ENCODE results near the gene IQCE. TPM values are rescaled to one million over a fixed set of nuclear protein-coding genes. Genes with fewer than 3 reads are reported as not detected.

IQCE gene
- polyA plus RNA-seq, 1 donor from 2014 or later = 2.3 TPM

GRCh38 chr7:2624293-2624886 lies 65.6 kb downstream of the IQCE start:
- H3K4me1 Mint-ChIP-seq = peaks cover 0 to 2% (median 0%) of the 10 kb centered on the region in 3 donors
- no peak overlapping the region for H3K27ac Mint-ChIP-seq
- no peaks in the 10 kb centered on the region for H3K36me3 Mint-ChIP-seq
- H3K27me3 Mint-ChIP-seq = no peaks in the 10 kb centered on the region
- H3K4me3 Mint-ChIP-seq = no peak overlapping the region
- no peaks in the 10 kb centered on the region for H3K9me3 Mint-ChIP-seq

GRCh38 chr7:2626498-2627117 lies 67.8 kb downstream of the IQCE start:
- no peaks in the 10 kb centered on the region for H3K36me3 Mint-ChIP-seq
- H3K4me3 Mint-ChIP-seq = no peak overlapping the region
- H3K27ac Mint-ChIP-seq = no peak overlapping the region
- no peaks in the 10 kb centered on the region for H3K27me3 Mint-ChIP-seq
- peaks cover 0 to 3% (median 2%) of the 10 kb centered on the region in 3 donors for H3K4me1 Mint-ChIP-seq
- no peaks in the 10 kb centered on the region for H3K9me3 Mint-ChIP-seq

- no peak overlapping the region for H3K27ac Mint-ChIP-seq
Measured at GRCh38 chr7:2627258-2628129, 68.7 kb downstream of the IQCE start.

GRCh38 chr7:2628130-2628482 lies 69.3 kb downstream of the IQCE start:
- no peaks in the 10 kb centered on the region for H3K27me3 Mint-ChIP-seq
- peaks cover 1 to 3% (median 2%) of the 10 kb centered on the region in 3 donors for H3K4me1 Mint-ChIP-seq
- no peak overlapping the region for H3K4me3 Mint-ChIP-seq
- no peaks in the 10 kb centered on the region for H3K9me3 Mint-ChIP-seq
- no peak overlapping the region for H3K27ac Mint-ChIP-seq
- no peaks in the 10 kb centered on the region for H3K36me3 Mint-ChIP-seq

More at GRCh38 chr7:2627258-2628129, 68.7 kb downstream of the IQCE start:
- Mint-ChIP-seq H3K36me3 (no peaks in the 10 kb centered on the region), H3K27me3 (no peaks in the 10 kb centered on the region), H3K9me3 (no peaks in the 10 kb centered on the region), H3K4me1 (peaks cover 0 to 3% (median 2%) of the 10 kb centered on the region in 3 donors), H3K4me3 (no peak overlapping the region)

GRCh38 chr7:2628891-2629290 lies 70.1 kb downstream of the IQCE start:
- H3K4me1 Mint-ChIP-seq = peaks cover 3 to 6% (median 3%) of the 10 kb centered on the region in 3 donors
- H3K4me3 Mint-ChIP-seq = peak overlapping the region in 1 of 4 donors; percentile 8
- no peaks in the 10 kb centered on the region for H3K27me3 Mint-ChIP-seq
- no peaks in the 10 kb centered on the region for H3K36me3 Mint-ChIP-seq
- no peaks in the 10 kb centered on the region for H3K9me3 Mint-ChIP-seq
- peak overlapping the region in 1 of 3 donors; percentile 9 for H3K27ac Mint-ChIP-seq

- Mint-ChIP-seq H3K4me3 (peak overlapping the region in 3 of 4 donors; percentile 14 to 30 (median 22)), H3K27me3 (no peaks in the 10 kb centered on the region), H3K4me1 (peaks cover 6 to 7% (median 6%) of the 10 kb centered on the region in 3 donors), H3K27ac (no peak overlapping the region), H3K36me3 (no peaks in the 10 kb centered on the region), H3K9me3 (no peaks in the 10 kb centered on the region)
Measured at GRCh38 chr7:2629746-2630681, 71.2 kb downstream of the IQCE start.

GRCh38 chr7:2631946-2632732 lies 73.4 kb downstream of the IQCE start, which contains the start of gene TTYH3:
Gene TTYH3, plus strand, starts transcription at chr7:2631986. Its CDS starts 170 bp downstream, at chr7:2632156.
- Mint-ChIP-seq H3K36me3 (no peaks in the 10 kb centered on the region), H3K27ac (peak within 1 kb of the TSS; percentile 26 to 94 (median 60)), H3K9me3 (no peaks in the 10 kb centered on the region)

GRCh38 chr7:2632733-2633537 lies 74.2 kb downstream of the IQCE start:
- H3K36me3 Mint-ChIP-seq = no peaks in the 10 kb centered on the region
- no peaks in the 10 kb centered on the region for H3K27me3 Mint-ChIP-seq
- peaks cover 12 to 19% (median 15%) of the 10 kb centered on the region in 3 donors for H3K4me1 Mint-ChIP-seq
- peak overlapping the region; percentile 84 to 97 (median 95) for H3K4me3 Mint-ChIP-seq
- H3K9me3 Mint-ChIP-seq = no peaks in the 10 kb centered on the region
- H3K27ac Mint-ChIP-seq = peak overlapping the region; percentile 31 to 94 (median 91)

More at GRCh38 chr7:2631946-2632732, 73.4 kb downstream of the IQCE start, which contains the start of gene TTYH3:
- Mint-ChIP-seq H3K4me1 (peaks cover 10 to 13% (median 12%) of the 10 kb centered on the region in 3 donors), H3K27me3 (no peaks in the 10 kb centered on the region), H3K4me3 (peak within 1 kb of the TSS; percentile 84 to 97 (median 95))

GRCh38 chr7:2633538-2634266 lies 74.9 kb downstream of the IQCE start:
- no peaks in the 10 kb centered on the region for H3K9me3 Mint-ChIP-seq
- peak overlapping the region; percentile 78 to 91 (median 79) for H3K27ac Mint-ChIP-seq
- no peaks in the 10 kb centered on the region for H3K27me3 Mint-ChIP-seq
- peak overlapping the region; percentile 84 to 97 (median 93) for H3K4me3 Mint-ChIP-seq
- H3K4me1 Mint-ChIP-seq = peaks cover 12 to 19% (median 16%) of the 10 kb centered on the region in 3 donors
- no peaks in the 10 kb centered on the region for H3K36me3 Mint-ChIP-seq

- peak overlapping the region; percentile 52 to 97 (median 76) for H3K4me3 Mint-ChIP-seq
- H3K9me3 Mint-ChIP-seq = no peaks in the 10 kb centered on the region
- peak overlapping the region in 2 of 3 donors; percentile 48 to 56 for H3K27ac Mint-ChIP-seq
- no peaks in the 10 kb centered on the region for H3K36me3 Mint-ChIP-seq
- H3K27me3 Mint-ChIP-seq = no peaks in the 10 kb centered on the region
- H3K4me1 Mint-ChIP-seq = peaks cover 12 to 21% (median 16%) of the 10 kb centered on the region in 3 donors
Measured at GRCh38 chr7:2634267-2635145, 75.7 kb downstream of the IQCE start.

- H3K4me3 Mint-ChIP-seq = peak overlapping the region; percentile 52 to 74 (median 62)
- H3K27me3 Mint-ChIP-seq = no peaks in the 10 kb centered on the region
- peaks cover 12 to 23% (median 16%) of the 10 kb centered on the region in 3 donors for H3K4me1 Mint-ChIP-seq
- H3K36me3 Mint-ChIP-seq = no peaks in the 10 kb centered on the region
- H3K9me3 Mint-ChIP-seq = no peaks in the 10 kb centered on the region
- H3K27ac Mint-ChIP-seq = peak overlapping the region in 1 of 3 donors; percentile 37
Measured at GRCh38 chr7:2635148-2635668, 76.4 kb downstream of the IQCE start.
